Loucy (cell line): ENCODE measurements around the gene TRIM21.

Experiments used
- EZH2phosphoT487 ChIP-seq: fragments of 200-600 bp; IDR thresholded peaks from 2 replicates; pipeline ENCODE4 v1.6.1; 2018; ENCODE audit warnings: antibody characterized with exemption, mild to moderate bottlenecking, moderate library complexity, borderline replicate concordance
- TF ChIP-seq, protein P1 (sequence below): fragments of 200-600 bp; sonication (generic); conservative IDR thresholded peaks from 2 replicates; pipeline ENCODE4 v1.5.1; 2014; ENCODE audit warnings: mild to moderate bottlenecking, antibody characterized with exemption, low read length

DNA sequence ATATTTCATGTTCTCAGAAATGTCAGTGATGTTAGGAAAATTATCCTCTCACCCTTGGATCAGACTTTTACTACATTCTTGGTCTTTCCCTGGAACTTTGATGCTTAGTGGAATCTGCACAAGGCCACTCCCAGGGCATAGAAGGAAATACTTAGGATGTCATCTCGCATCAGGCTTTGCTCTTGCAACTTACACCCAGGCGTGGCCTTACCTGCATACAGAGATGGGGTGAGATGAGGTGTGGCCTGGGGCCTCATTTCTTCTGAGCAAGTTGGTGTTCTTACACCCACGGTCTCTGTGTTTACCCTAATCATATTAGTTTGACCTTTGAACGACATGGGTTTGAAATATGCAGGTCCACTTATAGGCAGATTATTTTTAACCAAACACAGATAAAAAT, 36.5 kb upstream of the TRIM21 start:
- TF ChIP-seq, protein P1, sequence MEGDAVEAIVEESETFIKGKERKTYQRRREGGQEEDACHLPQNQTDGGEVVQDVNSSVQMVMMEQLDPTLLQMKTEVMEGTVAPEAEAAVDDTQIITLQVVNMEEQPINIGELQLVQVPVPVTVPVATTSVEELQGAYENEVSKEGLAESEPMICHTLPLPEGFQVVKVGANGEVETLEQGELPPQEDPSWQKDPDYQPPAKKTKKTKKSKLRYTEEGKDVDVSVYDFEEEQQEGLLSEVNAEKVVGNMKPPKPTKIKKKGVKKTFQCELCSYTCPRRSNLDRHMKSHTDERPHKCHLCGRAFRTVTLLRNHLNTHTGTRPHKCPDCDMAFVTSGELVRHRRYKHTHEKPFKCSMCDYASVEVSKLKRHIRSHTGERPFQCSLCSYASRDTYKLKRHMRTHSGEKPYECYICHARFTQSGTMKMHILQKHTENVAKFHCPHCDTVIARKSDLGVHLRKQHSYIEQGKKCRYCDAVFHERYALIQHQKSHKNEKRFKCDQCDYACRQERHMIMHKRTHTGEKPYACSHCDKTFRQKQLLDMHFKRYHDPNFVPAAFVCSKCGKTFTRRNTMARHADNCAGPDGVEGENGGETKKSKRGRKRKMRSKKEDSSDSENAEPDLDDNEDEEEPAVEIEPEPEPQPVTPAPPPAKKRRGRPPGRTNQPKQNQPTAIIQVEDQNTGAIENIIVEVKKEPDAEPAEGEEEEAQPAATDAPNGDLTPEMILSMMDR, result no peak
- no peak for TF ChIP-seq EZH2phosphoT487
